Upper lobe of right lung (tissue), 1 donor: ENCODE measurements around the gene PLOD3. TPM values are rescaled to one million over a fixed set of nuclear protein-coding genes. Genes with fewer than 3 reads are reported as not detected.

Experiments used
- ATAC-seq: fragments of 200-7000 bp; cut with Tn5 transposase; one replicate; pipeline ENCODE4 v1.9.1; 2020; ENCODE audit warnings: mild to moderate bottlenecking, moderate library complexity
- DNase-seq: peaks from one replicate; pipeline ENCODE4 v3.0.0-alpha.2; 2020
- H3K27ac ChIP-seq: fragments of 200-600 bp; one replicate; pipeline ENCODE4 v1.8.0; 2022
- H3K27me3 ChIP-seq: fragments of 200-600 bp; one replicate; pipeline ENCODE4 v1.8.0; 2022; ENCODE audit warnings: mild to moderate bottlenecking
- H3K36me3 ChIP-seq: fragments of 200-600 bp; one replicate; pipeline ENCODE4 v1.8.0; 2022
- H3K4me1 ChIP-seq: fragments of 200-600 bp; one replicate; pipeline ENCODE4 v1.8.0; 2022
- H3K4me3 ChIP-seq: fragments of 200-600 bp; one replicate; pipeline ENCODE4 v1.8.0; 2022; ENCODE audit warnings: mild to moderate bottlenecking
- H3K9me3 ChIP-seq: fragments of 200-600 bp; one replicate; pipeline ENCODE4 v1.8.0; 2022
- CTCF ChIP-seq: fragments of 200-600 bp; IDR thresholded peaks from one replicate; pipeline ENCODE4 v1.8.0; 2022; ENCODE audit warnings: antibody characterized with exemption
- intact Hi-C: fragments of 100-400 bp; cut with DNase I; formaldehyde crosslinking; loops from one replicate; pipeline ENCODE4 v1.11.0; 2022
- total RNA-seq: library from RNA; stranded (reverse); fragmentation: NEBNext Ultra II Directional; extraction: Animal tissue kit (Norgen Biotek cat#: 25700); gene quantifications from one replicate; pipeline ENCODE4 v1.2.1, GENCODE V29; 2021
- donor health status: DM: no; HTN: yes; CAD: no; lungs with severe emphysema.

The PLOD3 gene
- total RNA-seq, 1 donor from 2014 or later, result 82.1 TPM

GRCh38 chr7:101243646-101244374 lies 26.4 kb upstream of the PLOD3 start:
- TF ChIP-seq CTCF, result no peak
- DNase-seq, result no peak
- no peak for ATAC-seq
- Histone ChIP-seq H3K27ac (peak overlapping the region; percentile 83), H3K36me3 (peaks cover 24% of the 10 kb centered on the region), H3K27me3 (no peaks in the 10 kb centered on the region), H3K4me1 (peaks cover 9% of the 10 kb centered on the region), H3K9me3 (no peaks in the 10 kb centered on the region), H3K4me3 (peak overlapping the region; percentile 65)
- intact Hi-C loops, result no loop called here

GRCh38 chr7:101241443-101242349 lies 24.3 kb upstream of the PLOD3 start:
- ATAC-seq (no peak), DNase-seq (no peak)
- Histone ChIP-seq H3K27me3 (no peaks in the 10 kb centered on the region), H3K36me3 (peaks cover 31% of the 10 kb centered on the region), H3K27ac (no peak overlapping the region), H3K4me1 (peaks cover 20% of the 10 kb centered on the region), H3K4me3 (no peak overlapping the region), H3K9me3 (no peaks in the 10 kb centered on the region)
- intact Hi-C loops, result no loop called here
- no peak for TF ChIP-seq CTCF

- intact Hi-C loops, result no loop called here
- Histone ChIP-seq H3K27ac (peak overlapping the region; percentile 17), H3K36me3 (peaks cover 31% of the 10 kb centered on the region), H3K4me1 (peaks cover 20% of the 10 kb centered on the region), H3K9me3 (no peaks in the 10 kb centered on the region), H3K27me3 (no peaks in the 10 kb centered on the region), H3K4me3 (no peak overlapping the region)
- TF ChIP-seq CTCF, result no peak
- DNase-seq (no peak), ATAC-seq (no peak)
Measured at GRCh38 chr7:101241015-101241363, 23.6 kb upstream of the PLOD3 start.

- peaks cover 20% of the 10 kb centered on the region for H3K4me1 ChIP-seq
- DNase-seq (no peak), ATAC-seq (no peak)
- H3K36me3 ChIP-seq, result peaks cover 31% of the 10 kb centered on the region
- no peak for TF ChIP-seq CTCF
- intact Hi-C loops, result no loop called here
- no peak overlapping the region for H3K4me3 ChIP-seq
- no peaks in the 10 kb centered on the region for H3K27me3 ChIP-seq
- H3K9me3 ChIP-seq, result no peaks in the 10 kb centered on the region
- peak overlapping the region; percentile 65 for H3K27ac ChIP-seq
Measured at GRCh38 chr7:101240226-101241014, 23.0 kb upstream of the PLOD3 start.

GRCh38 chr7:101239951-101240220 lies 22.5 kb upstream of the PLOD3 start:
- no peaks in the 10 kb centered on the region for H3K9me3 ChIP-seq
- H3K27me3 ChIP-seq, result no peaks in the 10 kb centered on the region
- TF ChIP-seq CTCF, result no peak
- H3K36me3 ChIP-seq, result peaks cover 31% of the 10 kb centered on the region
- peaks cover 20% of the 10 kb centered on the region for H3K4me1 ChIP-seq
- intact Hi-C loops, result no loop called here
- DNase-seq, result no peak
- H3K4me3 ChIP-seq, result no peak overlapping the region
- no peak for ATAC-seq
- H3K27ac ChIP-seq, result peak overlapping the region; percentile 65
